Measurements from ENCODE around the gene HUWE1. TPM values are rescaled to one million over a fixed set of nuclear protein-coding genes. Genes with fewer than 3 reads are reported as not detected.

HUWE1 gene
- total and polyA plus RNA-seq, 2 donors (not counting 1 experiment from before 2014, with no cell fraction given): 45.2 to 210 TPM

DNA sequence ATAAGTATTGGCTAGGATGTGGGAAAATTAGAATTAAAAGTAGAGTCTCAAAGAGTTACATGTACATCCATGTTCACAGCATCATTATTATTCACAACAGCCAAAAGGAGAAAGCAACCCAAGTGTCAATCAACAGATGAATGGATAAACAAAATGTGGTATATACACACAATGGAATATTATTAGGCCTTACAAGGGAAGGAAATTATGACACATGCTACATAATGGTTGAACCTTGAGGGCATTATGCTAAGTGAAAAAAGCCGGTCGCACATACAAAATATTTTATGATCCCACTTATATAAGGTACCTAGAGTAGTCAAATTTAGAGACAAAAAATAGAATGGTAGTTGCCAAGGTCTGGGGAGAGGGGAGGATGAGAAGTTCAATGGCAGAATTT, 80.1 kb downstream of the HUWE1 start:
- ATAC-seq (ENCODE audit: low read depth): no peak
- Histone ChIP-seq H3K9ac (ENCODE audit: low read length) (no peak overlapping the region), H3K27ac (ENCODE audit: low read length in 2 of 2) (no peak overlapping the region), H2AFZ (ENCODE audit: insufficient read depth, low read depth, low read length, poor library complexity, severe bottlenecking) (no peak overlapping the region), H3K4me1 (ENCODE audit: control insufficient read depth in 2 of 2, insufficient read depth in 2 of 2, low read length in 2 of 2) (no peaks in the 10 kb centered on the region), H3K36me3 (replicated peaks in 1 of 2; ENCODE audit: control extremely low read depth in 1 of 2, control insufficient read depth in 1 of 2, extremely low read depth in 1 of 2, insufficient read depth in 2 of 2, low read length in 1 of 2) (peaks cover 0 to 71% of the 10 kb centered on the region in 2 experiments), H4K20me1 (ENCODE audit: control insufficient read depth, insufficient read depth, low read length, poor library complexity, severe bottlenecking) (peaks cover 8% of the 10 kb centered on the region), H3K4me3 (ENCODE audit: control extremely low read depth in 1 of 5, extremely low read depth in 1 of 5, insufficient read depth in 1 of 5, low read depth in 2 of 5, low read length in 4 of 5) (no peak overlapping the region), H3K27me3 (replicated peaks in 1 of 4; ENCODE audit: control extremely low read depth in 1 of 4, control insufficient read depth in 3 of 4, insufficient read depth in 4 of 4, low read length in 3 of 4) (no peaks in the 10 kb centered on the region), H3K79me2 (ENCODE audit: control insufficient read depth, insufficient read depth, low read length) (no peaks in the 10 kb centered on the region), H3K4me2 (replicated peaks; ENCODE audit: low read depth, low read length, poor library complexity, severe bottlenecking) (no peak overlapping the region), H3K9me3 (ENCODE audit: control extremely low read depth in 1 of 3, control insufficient read depth in 2 of 3, insufficient read depth in 1 of 3, low read length in 2 of 3) (no peaks in the 10 kb centered on the region)
- Mint-ChIP-seq H3K4me3 (no peak overlapping the region), H3K4me1 (no peaks in the 10 kb centered on the region), H3K27ac (no peak overlapping the region), H3K9me3 (ENCODE audit: insufficient read depth) (no peaks in the 10 kb centered on the region), H3K27me3 (no peaks in the 10 kb centered on the region)
- ChIA-PET POLR2A (no interaction called here), CTCF (no interaction called here)
- WGBS (ENCODE audit: insufficient coverage): no CpG with 5 or more reads among the region's 2 CpGs
- intact Hi-C loops (cut with micrococcal nuclease): no loop called here
- DNase-seq: no peak
- no peak for TF ChIP-seq EZH2 (IDR thresholded peaks at IDR 0.05; ENCODE audit: borderline replicate concordance, insufficient read depth, low read depth, low read length, poor library complexity, severe bottlenecking)
- TF ChIP-seq, protein P1, sequence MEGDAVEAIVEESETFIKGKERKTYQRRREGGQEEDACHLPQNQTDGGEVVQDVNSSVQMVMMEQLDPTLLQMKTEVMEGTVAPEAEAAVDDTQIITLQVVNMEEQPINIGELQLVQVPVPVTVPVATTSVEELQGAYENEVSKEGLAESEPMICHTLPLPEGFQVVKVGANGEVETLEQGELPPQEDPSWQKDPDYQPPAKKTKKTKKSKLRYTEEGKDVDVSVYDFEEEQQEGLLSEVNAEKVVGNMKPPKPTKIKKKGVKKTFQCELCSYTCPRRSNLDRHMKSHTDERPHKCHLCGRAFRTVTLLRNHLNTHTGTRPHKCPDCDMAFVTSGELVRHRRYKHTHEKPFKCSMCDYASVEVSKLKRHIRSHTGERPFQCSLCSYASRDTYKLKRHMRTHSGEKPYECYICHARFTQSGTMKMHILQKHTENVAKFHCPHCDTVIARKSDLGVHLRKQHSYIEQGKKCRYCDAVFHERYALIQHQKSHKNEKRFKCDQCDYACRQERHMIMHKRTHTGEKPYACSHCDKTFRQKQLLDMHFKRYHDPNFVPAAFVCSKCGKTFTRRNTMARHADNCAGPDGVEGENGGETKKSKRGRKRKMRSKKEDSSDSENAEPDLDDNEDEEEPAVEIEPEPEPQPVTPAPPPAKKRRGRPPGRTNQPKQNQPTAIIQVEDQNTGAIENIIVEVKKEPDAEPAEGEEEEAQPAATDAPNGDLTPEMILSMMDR (IDR thresholded peaks at IDR 0.05): no peak

DNA sequence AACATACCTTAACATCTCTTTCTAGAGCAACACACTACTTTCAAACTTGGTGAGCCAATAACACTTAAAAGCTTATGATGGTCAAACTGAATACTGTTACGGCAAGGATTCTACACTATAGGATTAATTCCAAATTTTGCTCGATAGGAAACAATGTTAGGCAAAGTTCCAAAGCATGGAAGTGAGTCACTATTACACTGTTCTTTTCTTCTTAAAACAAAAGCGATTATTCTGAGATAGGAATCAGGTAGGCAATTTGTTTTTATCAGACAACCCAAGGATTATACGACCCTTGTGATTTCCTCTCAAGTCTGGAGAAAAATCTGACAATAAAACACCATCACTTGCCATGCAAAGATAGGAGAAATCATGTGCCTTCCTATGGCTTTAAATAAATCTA, 81.5 kb downstream of the HUWE1 start:
- Mint-ChIP-seq H3K9me3 (ENCODE audit: insufficient read depth) (no peaks in the 10 kb centered on the region), H3K27me3 (no peaks in the 10 kb centered on the region), H3K4me1 (no peaks in the 10 kb centered on the region), H3K4me3 (no peak overlapping the region), H3K27ac (no peak overlapping the region)
- no peak for ATAC-seq (ENCODE audit: low read depth)
- H3K36me3 ChIP-seq (replicated peaks in 1 of 2; ENCODE audit: control extremely low read depth in 1 of 2, control insufficient read depth in 1 of 2, extremely low read depth in 1 of 2, insufficient read depth in 2 of 2, low read length in 1 of 2): peaks cover 3 to 71% of the 10 kb centered on the region in 2 experiments
- no peak overlapping the region for H2AFZ ChIP-seq (ENCODE audit: insufficient read depth, low read depth, low read length, poor library complexity, severe bottlenecking)
- no peaks in the 10 kb centered on the region for H3K4me1 ChIP-seq (ENCODE audit: control insufficient read depth in 2 of 2, insufficient read depth in 2 of 2, low read length in 2 of 2)
- H3K27ac ChIP-seq (ENCODE audit: low read length in 2 of 2): no peak overlapping the region
- H3K9ac ChIP-seq (ENCODE audit: low read length): no peak overlapping the region
- DNase-seq: no peak
- POLR2A ChIA-PET: no interaction called here
- intact Hi-C loops (cut with micrococcal nuclease): no loop called here
- CTCF ChIA-PET: no interaction called here
- H3K4me3 ChIP-seq (ENCODE audit: control extremely low read depth in 1 of 5, extremely low read depth in 1 of 5, insufficient read depth in 1 of 5, low read depth in 2 of 5, low read length in 4 of 5): no peak overlapping the region
- H3K27me3 ChIP-seq (replicated peaks in 1 of 4; ENCODE audit: control extremely low read depth in 1 of 4, control insufficient read depth in 3 of 4, insufficient read depth in 4 of 4, low read length in 3 of 4): no peaks in the 10 kb centered on the region
- no peak for TF ChIP-seq EZH2 (IDR thresholded peaks at IDR 0.05; ENCODE audit: borderline replicate concordance, insufficient read depth, low read depth, low read length, poor library complexity, severe bottlenecking)
- TF ChIP-seq, protein P1 (IDR thresholded peaks at IDR 0.05): no peak
- H3K79me2 ChIP-seq (ENCODE audit: control insufficient read depth, insufficient read depth, low read length): no peaks in the 10 kb centered on the region
- H3K9me3 ChIP-seq (ENCODE audit: control extremely low read depth in 1 of 3, control insufficient read depth in 2 of 3, insufficient read depth in 1 of 3, low read length in 2 of 3): no peaks in the 10 kb centered on the region
- WGBS (ENCODE audit: insufficient coverage): no CpG with 5 or more reads among the region's 4 CpGs
- no peak overlapping the region for H3K4me2 ChIP-seq (replicated peaks; ENCODE audit: low read depth, low read length, poor library complexity, severe bottlenecking)
- peaks cover 8% of the 10 kb centered on the region for H4K20me1 ChIP-seq (ENCODE audit: control insufficient read depth, insufficient read depth, low read length, poor library complexity, severe bottlenecking)
